NCI-H510A treated with DMSO at 0.1 percent for 48 hours (cell line): ENCODE results near the gene ARHGAP9.
A peak's percentile ranks its signal among the peaks of the same experiment; 100 is the strongest.
"Not testable (repeated sequence)": the region's sequence is repeated elsewhere in the genome, so short reads cannot be mapped to it uniquely, and the experiment has no call there.

Source experiments
- DNase-seq: peaks from one replicate; lab custom pipeline; 2025; lab: John Stamatoyannopoulos, UW

The ARHGAP9 gene

DNA sequence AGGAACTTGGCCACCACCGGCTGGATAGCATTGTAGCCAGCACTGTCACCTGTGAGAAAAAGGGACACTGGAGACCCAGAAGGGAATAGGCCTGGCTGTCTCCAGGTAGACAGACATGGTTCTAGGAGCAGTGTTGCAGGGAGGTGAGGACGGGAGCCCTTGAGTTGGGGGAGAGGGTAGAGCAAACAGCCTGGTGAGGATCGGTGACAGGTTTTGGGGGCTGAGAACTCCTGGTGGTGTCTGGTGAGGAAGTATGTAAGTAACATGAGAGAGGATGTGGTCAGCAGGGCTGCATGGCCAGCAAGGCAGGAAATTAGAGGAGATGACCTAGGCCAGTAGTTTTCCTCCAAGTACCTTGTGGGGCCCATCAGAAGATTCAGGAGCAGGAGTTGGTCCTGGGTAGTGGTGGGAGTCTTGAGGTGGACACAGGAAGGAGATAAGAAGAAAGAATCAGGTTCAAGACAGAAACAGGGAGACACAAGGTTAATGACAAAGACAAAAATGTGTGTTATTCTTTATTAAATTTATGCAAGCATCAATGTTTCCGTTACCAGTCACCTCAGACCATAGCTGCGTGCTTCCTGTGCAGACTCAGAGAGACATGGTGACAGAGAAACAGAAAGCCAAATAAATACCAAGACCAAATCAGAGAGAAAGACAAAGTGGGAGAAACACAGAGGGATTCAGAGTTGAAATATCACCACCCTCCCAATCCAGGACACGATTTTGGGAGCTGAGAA lies at the start of gene ARHGAP9:
TSS of gene ARHGAP9 (minus strand) at position 491 of the 740 bp plus-strand sequence. CDS start at position 31, 460 bp downstream.
- no peak for DNase-seq

DNA sequence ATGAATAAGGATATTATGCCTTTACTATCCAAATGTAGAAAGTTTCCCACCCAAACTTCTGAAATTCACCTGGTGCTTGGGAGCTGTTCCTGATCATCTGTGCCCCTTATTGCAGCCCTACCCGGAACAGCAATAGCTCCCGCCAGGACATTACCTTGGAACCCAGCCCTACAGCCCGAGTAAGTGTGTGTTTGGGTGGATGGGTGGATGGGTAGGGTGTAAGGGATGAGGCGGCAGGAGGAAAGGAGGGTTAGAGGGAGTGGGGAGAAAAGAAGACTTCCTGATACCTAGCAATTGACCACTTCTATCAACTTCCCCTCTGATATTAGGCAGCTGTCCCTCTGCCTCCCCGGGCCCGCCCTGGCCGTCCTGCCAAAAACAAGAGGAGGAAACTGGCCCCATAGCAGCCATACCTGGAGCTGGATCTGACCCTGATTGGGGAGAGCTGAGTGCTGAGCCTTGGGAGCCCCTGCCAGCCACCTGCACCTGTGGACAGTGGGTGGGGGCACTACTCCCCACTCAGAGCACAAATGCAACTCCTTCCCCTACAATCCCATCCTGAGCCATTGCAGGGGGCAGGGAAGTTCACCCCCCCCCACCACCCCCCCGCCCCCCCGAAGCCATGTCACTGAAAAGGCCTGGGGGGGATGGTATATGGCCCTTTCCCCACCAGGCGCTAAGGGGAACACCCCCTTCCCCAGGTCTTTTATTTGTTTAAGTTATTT lies 49.3 kb upstream of the ARHGAP9 start:
- no peak for DNase-seq

DNA sequence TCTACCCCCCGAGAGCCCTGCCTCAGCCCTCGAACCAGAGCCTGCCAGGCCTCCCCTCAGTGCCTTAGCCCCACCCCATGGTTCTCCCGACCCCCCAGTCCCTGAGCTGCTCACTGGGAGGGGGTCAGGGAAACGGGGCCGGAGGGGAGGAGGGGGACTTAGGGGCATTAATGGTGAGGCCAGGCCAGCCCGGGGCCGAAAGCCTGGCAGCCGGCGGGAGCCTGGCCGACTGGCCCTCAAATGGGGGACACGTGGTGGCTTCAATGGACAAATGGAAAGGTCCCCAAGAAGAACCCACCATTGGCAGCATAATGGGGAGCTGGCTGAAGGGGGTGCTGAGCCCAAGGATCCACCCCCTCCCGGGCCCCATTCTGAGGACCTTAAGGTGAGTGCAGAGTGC lies 48.5 kb upstream of the ARHGAP9 start:
- DNase-seq: no peak

DNA sequence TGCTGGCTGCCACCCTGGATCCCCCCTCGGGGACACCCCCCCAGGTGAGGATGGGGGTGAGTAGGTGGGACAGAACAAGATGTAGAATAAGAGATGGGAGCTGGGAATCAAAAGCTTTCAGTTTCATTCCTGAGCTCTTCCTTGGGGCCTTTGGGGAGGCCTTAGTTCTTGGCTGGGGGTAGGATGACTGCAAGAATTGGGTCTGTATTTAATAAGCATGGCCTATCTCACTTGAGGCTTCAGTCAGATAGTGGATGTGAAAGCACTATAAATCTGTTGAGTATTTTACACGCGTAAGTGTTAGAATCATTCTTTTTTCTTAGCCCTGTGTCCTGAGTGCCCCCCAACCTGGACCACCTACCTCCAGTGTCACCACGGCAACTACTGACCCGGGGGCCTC lies 47.5 kb upstream of the ARHGAP9 start:
- no peak for DNase-seq

DNA sequence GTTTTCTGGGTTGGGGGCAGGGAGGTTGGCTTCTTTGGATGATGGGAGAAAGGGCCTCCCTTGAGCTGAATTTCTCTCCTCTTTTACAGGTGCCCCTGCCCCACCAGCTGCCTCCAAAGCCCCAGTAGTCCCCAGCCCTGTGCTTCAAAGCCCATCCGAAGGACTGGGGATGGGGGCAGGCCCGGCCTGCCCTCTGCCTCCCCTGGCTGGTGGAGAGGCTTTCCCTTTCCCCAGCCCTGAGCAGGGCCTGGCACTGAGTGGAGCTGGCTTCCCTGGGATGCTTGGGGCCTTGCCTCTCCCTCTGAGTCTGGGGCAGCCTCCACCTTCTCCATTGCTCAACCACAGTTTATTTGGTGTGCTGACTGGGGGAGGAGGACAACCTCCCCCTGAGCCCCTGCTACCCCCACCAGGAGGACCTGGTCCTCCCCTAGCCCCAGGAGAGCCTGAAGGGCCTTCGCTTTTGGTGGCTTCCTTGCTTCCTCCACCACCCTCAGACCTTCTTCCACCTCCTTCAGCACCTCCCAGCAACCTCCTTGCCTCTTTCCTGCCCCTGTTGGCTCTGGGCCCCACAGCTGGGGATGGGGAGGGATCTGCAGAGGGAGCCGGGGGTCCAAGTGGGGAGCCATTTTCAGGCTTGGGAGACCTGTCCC lies 46.9 kb upstream of the ARHGAP9 start:
- DNase-seq: no peak

DNA sequence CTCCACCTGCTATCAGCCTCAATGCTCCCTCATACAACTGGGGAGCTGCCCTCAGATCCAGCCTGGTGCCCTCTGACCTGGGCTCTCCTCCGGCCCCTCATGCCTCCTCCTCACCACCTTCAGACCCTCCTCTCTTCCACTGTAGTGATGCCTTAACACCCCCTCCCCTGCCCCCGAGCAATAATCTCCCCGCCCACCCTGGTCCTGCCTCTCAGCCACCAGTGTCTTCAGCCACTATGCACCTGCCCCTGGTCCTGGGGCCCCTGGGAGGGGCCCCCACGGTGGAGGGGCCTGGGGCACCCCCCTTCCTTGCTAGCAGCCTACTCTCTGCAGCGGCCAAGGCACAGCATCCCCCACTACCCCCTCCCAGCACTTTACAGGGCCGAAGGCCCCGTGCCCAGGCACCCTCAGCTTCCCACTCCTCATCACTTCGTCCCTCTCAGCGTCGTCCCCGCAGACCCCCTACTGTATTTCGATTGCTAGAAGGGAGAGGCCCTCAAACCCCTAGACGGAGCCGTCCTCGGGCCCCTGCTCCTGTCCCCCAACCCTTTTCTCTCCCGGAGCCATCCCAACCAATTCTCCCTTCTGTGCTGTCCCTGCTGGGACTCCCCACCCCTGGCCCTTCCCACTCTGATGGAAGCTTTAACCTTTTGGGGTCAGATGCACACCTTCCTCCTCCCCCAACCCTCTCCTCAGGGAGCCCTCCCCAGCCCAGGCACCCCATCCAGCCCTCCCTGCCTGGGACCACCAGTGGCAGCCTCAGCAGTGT lies 46.1 kb upstream of the ARHGAP9 start:
- no peak for DNase-seq

DNA sequence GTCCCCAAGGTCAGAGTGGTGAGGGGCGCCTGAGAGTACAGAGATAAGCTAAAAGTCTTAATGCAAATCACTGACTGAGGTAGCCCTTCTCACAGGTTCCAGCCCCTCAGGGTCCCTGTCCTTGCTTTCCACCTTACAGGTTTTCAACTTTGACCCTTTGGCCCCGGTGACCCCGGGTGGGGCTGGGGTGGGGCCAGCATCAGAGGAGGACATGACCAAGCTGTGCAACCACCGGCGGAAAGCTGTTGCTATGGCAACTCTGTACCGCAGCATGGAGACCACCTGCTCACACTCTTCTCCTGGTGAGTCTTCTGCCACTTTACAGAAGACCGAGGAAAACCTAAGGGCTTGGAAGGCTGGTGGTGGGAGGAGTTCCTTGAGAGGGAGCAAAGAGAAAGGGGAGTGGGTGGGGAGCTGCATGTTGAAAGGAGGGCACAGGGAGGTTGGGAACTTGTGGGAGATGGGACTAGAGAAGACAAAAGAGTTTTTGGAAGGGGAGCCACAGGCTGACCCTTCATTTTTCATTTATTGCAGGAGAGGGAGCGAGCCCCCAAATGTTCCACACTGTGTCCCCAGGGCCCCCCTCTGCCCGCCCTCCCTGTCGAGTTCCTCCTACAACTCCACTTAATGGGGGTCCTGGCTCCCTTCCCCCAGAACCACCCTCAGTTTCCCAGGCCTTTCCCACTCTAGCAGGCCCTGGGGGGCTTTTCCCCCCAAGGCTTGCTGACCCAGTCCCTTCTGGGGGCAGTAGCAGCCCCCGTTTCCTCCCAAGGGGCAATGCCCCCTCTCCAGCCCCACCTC lies 45.3 kb upstream of the ARHGAP9 start:
- DNase-seq: no peak

DNA sequence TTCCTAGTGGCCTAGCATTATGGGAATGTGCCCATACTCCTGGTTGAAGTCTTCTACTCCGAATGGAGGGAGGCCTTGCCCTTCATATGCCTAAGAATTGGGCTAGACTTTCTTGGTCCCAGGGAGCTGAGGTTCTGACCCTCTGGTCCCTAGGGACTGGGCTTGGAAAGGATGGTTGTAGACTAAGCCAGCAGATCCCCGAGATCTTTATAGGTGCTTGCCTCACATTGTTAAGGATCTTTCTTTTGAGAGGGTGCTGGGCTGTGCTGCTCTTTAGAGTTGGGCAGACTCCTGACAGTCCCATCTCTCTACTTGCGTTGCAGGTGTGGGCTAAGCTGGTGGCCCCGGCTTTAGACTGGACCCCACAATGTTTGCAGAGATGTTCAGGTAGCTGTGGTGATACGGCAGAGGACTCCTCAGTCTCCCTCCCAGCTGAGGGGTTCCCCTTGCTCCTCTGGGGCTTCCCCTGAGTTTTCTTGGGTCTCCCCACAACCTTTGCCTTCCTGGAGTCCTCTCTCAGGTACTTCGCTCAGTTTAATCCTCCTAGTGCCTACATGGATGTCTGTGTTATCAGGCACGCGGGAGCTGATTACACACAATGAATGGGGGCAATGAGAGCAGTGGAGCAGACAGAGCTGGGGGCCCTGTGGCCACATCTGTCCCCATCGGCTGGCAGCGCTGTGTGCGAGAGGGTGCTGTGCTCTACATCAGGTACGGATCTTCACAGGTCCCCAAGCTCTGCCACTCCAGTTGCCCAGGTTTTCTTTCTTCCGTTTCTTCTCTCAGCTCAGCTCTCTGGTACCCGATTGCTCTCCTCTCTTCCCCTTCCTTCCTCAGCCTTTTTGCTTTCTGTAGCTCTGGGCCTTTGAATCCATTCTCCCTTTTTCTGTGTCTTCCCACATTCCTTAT lies 44.3 kb upstream of the ARHGAP9 start:
- DNase-seq: no peak

DNA sequence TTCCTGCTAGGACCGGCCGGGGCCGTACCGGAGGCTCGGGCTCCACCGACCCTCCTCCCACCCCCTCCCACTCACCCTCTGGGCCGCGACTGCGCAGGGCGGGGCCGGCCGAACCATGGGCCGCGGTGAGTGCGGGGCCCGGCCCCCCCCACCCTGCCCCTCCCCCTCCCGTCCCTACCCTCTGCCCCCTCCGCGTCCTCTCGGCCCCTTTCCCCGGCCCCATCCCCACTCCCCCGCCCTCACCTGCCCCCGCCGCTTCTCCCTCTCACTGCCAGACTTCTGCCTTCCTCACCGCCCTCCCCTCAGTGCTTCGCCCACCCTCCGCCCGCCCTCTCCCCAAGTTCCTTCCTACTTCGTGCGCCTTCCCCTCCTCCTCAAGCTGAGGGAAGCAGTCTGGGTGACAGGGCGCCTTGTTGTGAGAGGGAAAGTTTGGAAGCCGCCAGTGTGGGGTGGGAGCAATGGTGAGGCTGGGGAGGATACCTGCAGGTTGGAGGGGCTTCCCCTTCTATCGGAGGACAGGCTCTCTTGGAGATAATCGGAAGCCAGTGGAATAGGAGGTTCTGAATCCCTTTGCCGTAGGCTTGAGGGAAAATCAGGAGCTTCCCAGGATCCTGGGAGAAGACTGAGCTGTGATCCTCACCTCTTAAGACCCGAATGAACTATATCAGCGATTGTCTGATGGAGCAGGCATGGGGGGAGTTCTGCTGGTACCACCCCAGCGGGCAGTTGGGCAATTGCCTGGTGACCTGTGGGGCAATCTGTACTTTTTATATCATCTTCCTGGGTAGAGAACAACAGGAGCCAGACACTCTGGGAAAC lies 43.4 kb upstream of the ARHGAP9 start:
- DNase-seq: peak; percentile 34

DNA sequence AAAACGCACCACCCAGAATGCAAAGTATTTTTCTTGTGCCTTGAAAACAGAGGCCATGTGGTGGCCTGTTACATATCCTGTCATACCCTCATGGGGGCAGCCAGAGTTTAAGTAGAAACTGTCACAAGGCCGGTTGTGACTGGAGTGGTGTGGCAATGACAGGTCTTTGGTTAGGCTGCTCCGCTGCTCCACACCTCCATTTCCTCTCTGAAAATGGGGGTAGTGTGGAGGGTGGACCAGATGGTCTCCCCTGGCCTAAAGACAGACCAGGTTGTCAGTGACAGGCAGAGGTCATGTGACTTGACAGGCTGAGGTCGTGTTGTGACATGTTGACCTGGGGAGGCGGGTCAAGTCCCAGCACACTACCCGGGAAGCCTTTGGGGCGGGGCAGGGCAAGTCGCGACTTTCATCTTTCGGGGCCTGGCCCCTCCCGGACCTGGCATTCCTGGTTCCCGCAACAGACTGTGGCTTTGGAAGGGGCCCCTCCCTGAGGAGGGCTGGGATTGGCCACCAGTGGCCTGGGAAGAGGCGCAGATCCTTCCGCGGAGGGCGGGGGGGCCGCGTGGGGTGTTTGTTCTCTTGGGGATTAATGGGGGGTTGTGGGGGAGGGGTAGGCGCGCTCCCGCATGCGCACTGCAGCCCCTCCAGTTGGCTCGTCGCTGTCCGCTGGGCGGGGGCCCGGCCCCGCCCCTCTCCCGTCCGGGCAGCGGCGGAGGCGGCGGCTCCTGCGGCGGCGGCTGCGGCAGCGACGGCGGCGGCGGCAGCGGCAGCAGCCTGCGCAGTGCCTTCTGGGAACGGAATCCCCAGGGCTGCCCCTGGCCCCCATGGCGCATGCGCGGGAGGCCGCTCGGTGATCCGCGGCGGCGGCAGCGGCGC lies 42.6 kb upstream of the ARHGAP9 start, which contains the start of gene MBD6:
TSS of gene MBD6 (plus strand) at position 814 of the 876 bp plus-strand sequence. CDS start 1,480 bp downstream, outside the sequence.
- DNase-seq: peak; percentile 98

DNA sequence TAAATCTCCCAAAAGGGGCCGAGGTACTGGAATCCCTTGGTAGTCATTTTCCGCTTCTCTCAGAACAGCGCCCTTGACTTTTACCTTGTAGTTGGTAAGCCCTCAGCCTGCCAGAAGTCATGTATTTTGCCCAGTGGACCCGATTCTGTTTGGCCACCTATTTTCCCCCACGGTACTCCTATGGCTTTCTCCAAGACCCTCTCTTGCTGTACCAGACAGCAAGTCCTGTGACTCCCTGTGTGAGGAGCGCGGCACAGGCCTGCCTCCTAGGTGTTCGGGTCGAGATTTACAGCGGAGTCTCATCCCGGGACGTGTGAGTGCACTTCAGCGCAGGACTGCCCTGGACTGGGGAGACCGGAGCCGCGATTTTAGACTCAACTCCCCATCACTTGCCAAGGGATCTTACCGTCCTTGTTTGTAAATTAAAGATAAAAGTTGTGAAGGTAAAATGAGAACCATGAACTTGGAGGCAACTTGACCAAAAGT lies 41.9 kb upstream of the ARHGAP9 start:
- DNase-seq: peak; percentile 72

DNA sequence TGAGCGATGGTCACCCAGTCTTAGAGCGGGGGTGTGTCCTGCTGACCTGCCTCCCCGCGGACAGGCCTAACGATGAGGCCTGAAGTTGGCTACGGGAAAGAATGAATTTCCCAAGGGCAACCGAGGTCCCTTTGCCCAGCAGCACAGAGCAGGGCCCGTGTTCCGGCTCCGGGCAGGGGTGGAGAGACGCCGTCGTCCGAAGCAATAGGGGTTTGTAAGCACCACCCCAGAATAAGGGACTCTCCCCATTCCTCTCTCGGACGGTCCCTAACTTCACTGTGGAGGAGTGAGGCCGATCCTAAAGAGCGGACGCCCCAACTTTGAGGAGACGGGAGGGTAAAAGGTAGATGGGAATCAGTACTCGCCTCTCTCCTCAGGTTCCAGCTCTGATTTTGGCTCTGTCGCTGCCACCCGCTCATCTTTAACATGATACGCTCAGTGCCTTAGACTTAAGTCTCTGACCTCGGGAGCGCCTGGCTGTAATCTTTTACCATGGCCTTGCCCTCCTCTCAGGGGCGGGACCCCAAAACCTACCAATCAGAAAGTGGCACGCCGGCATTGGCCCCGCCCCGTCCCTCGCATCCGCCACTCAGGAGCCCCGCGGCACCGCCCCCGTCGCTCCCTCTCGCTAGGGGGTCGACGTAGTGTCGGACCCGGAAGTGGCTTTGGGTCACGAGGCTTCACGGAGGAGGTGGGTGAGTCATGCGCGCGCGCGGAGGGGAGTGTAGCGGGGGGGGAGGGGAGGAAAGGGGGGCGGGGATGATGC lies 40.6 kb upstream of the ARHGAP9 start, which contains the start of gene DDIT3:
TSS of gene DDIT3 (minus strand) at position 462 of the 766 bp plus-strand sequence. CDS start 3,108 bp downstream, outside the sequence.
- peak; percentile 98 for DNase-seq

DNA sequence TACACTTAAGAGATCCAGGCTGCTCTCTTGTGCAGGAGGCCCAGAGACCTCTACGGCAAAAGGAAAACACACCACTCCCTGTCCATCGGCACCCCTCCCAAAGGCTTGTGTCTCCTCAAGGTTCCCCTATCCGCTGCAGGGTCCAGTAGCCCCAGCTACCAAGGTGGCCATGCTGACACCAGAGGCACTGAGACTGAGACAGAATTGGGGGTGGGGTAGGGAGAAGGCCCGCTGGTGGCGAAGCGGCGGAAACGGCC lies 40.1 kb upstream of the ARHGAP9 start:
- DNase-seq: no peak

DNA sequence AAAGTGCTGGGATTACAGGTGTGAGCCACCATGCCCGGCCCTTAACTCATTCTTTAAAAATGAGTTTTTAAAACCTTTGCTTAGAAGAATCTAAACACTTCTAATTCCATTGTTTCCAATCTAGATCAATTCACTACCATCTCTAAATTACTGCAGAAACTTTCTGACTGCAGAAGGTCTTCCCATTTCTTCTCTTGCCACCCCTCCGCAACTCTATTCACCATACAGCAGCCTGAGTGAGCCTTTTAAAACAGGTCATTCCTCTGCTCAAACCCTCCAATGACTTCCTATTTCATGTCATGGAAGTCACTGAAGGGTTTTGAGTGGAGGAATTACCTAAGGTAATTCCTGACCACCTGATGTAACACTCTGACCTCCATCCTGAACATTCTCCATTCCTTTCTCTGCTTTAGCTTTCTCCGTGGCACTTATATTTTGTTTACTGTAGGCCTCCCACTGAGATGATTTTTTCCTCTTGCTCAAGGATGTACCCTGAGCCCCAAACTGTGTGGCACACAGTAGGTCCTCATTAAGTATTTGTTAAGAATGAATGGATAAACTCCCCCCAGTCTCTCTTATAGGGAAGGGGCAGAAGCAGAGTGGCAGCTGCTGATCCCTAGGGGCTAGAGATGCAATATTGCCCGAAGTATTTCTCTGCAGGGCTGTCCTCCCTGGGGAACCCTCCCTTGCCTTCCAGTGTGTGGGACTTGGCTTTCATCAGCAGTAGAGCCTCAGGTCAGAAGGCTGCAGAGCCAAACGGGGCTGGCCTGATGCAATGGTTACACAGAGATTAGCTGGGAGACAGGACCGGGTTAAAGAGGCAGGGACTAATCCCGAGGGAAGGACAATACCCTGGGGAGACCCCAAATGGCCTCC lies 39.5 kb upstream of the ARHGAP9 start:
- no peak for DNase-seq

DNA sequence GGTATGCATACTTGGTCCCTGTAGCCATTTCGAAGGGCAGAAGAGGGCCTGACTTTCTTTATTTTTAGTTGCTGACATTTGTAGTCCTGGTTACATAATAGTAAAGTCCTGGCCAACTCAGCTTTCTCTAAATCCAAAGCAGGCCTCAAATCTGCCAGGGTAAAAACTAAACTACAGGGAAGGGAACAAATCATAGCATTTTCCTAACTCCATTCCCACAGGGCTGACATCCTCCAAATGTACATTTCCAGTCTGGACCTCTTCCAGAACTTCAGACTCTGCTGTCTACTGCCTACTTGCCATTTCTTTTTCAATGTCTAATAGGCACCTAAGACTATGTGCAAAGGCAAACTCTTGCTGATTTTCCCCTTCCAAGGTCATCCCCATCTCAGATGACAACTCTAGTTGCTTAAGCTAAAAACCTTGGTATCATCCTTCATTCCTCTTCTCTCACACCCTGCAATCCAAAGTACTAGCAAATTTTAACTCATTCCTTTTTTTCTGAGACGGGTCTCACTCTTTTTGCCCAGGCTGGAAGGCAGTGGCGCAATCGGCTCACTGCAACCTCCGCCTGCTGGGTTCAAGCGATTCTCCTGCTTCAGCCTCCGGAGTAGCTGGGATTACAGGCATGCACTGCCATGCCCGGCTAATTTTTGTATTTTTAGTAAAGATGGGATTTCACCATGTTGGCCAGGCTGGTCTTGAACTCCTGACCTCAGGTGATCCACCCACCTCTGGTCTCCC lies 38.7 kb upstream of the ARHGAP9 start:
- DNase-seq: no peak

DNA sequence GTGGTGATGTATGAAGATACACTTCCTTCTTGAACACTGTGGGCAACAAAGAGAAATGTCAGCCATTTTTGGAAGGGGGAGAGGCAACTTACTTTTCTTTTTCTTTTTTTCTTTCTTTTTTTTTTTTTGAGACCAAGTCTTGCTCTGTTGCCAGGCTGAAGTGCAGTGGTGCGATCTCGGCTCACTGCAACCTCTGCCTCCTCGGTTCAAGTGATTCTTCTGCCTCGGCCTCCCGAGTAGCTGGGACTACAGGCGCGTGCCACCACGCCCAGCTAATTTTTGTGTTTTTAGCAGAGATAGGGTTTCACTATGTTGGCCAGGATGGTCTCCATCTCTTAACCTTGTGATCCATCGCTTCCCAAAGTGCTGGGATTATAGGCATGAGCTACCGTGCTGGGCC lies 38.1 kb upstream of the ARHGAP9 start:
- not testable (repeated sequence) for DNase-seq
